Measurements from ENCODE around the gene P2RX6. TPM values are rescaled to one million over a fixed set of nuclear protein-coding genes. Genes with fewer than 3 reads are reported as not detected.

Gene P2RX6
- total and polyA plus RNA-seq, 9 of the 15 experiments (the other 6 are each of a cell fraction or from before 2014, with no cell fraction given) = 0.01 to 3.9 (median 1.5) TPM; not detected in 1

DNA sequence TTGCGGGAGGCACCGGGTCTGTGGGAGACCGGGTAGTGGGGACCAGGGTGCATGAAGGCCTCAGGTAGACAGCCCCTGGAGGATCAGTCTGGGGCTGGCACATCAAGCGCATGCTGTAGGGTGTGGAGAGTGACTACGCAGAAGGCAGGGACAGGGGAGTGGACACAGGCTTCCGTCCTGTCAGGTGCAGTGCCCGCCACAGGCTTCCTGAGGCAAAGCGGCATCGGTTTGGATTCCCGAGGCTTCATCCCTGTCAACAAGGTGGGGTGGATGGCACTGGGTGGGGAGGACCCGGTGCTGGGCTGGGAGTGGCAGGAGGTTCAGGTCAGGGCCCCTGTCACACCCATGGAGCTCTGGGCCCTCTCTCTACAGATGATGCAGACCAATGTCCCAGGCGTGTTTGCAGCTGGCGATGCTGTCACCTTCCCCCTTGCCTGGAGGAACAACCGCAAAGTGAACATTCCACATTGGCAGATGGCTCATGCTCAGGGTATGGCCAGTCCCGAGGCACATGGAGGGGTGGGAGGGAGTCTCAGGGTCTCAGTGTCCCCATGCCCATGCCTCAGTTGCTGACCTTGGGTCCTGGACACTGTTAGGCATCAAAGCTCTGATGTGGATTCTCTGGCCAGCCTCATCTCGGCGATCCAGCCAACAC lies 37.3 kb upstream of the P2RX6 start (continued):
- TF ChIP-seq, protein P1, sequence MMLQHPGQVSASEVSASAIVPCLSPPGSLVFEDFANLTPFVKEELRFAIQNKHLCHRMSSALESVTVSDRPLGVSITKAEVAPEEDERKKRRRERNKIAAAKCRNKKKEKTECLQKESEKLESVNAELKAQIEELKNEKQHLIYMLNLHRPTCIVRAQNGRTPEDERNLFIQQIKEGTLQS (IDR thresholded peaks at IDR 0.05) = no peak
- TF ChIP-seq, protein P1 (CRISPR knock-in tag; conservative IDR thresholded peaks at IDR 0.05) = 0 out of 2 replicates have a peak, but pooled peaks have one; percentile 5
- TF ChIP-seq GABPB2 (CRISPR knock-in tag; conservative IDR thresholded peaks at IDR 0.05) = 0 out of 2 replicates have a peak, but pooled peaks have one; percentile 58
- TF ChIP-seq, protein P2, sequence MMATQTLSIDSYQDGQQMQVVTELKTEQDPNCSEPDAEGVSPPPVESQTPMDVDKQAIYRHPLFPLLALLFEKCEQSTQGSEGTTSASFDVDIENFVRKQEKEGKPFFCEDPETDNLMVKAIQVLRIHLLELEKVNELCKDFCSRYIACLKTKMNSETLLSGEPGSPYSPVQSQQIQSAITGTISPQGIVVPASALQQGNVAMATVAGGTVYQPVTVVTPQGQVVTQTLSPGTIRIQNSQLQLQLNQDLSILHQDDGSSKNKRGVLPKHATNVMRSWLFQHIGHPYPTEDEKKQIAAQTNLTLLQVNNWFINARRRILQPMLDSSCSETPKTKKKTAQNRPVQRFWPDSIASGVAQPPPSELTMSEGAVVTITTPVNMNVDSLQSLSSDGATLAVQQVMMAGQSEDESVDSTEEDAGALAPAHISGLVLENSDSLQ (IDR thresholded peaks at IDR 0.05) = no peak
- TF ChIP-seq GTF2E2 (tag; IDR thresholded peaks at IDR 0.05) = no peak
- no peak for TF ChIP-seq ZNF41 (CRISPR knock-in tag; conservative IDR thresholded peaks at IDR 0.05)

DNA sequence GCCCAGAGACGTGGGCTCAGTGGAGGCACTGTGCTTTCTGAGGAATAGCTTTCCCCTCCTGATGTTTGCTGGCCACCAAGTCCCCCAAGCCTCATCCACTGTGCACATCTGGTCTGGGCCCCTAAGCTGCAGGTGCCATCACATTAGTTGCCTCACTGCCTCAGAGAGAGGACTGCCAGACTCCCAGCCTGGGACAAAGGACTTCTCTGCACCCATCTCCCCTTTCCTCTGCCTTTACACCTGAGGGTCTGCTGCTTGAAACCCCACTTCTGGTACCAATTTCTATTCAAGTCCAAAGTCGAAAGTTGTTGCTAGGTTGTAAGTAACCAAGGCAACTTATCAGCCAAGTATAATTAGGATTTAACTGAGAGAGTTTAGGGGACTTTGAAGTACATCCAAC lies 36.5 kb upstream of the P2RX6 start:
- in situ Hi-C loops (cut with MboI) = no loop called here
- no TSS peak for BruUV-seq (replicated peaks)
- TF ChIP-seq ZNF57 (CRISPR knock-in tag; IDR thresholded peaks at IDR 0.05) = no peak
- 0 out of 2 replicates have a peak, but pooled peaks have one; percentile 15 for TF ChIP-seq NFIX (CRISPR knock-in tag; IDR thresholded peaks at IDR 0.05; ENCODE audit: low read depth)
- TF ChIP-seq ATF1 (CRISPR knock-in tag; IDR thresholded peaks at IDR 0.05) = no peak
- no peak for TF ChIP-seq ATF1 (tag; IDR thresholded peaks at IDR 0.05)
- TF ChIP-seq, protein P3, sequence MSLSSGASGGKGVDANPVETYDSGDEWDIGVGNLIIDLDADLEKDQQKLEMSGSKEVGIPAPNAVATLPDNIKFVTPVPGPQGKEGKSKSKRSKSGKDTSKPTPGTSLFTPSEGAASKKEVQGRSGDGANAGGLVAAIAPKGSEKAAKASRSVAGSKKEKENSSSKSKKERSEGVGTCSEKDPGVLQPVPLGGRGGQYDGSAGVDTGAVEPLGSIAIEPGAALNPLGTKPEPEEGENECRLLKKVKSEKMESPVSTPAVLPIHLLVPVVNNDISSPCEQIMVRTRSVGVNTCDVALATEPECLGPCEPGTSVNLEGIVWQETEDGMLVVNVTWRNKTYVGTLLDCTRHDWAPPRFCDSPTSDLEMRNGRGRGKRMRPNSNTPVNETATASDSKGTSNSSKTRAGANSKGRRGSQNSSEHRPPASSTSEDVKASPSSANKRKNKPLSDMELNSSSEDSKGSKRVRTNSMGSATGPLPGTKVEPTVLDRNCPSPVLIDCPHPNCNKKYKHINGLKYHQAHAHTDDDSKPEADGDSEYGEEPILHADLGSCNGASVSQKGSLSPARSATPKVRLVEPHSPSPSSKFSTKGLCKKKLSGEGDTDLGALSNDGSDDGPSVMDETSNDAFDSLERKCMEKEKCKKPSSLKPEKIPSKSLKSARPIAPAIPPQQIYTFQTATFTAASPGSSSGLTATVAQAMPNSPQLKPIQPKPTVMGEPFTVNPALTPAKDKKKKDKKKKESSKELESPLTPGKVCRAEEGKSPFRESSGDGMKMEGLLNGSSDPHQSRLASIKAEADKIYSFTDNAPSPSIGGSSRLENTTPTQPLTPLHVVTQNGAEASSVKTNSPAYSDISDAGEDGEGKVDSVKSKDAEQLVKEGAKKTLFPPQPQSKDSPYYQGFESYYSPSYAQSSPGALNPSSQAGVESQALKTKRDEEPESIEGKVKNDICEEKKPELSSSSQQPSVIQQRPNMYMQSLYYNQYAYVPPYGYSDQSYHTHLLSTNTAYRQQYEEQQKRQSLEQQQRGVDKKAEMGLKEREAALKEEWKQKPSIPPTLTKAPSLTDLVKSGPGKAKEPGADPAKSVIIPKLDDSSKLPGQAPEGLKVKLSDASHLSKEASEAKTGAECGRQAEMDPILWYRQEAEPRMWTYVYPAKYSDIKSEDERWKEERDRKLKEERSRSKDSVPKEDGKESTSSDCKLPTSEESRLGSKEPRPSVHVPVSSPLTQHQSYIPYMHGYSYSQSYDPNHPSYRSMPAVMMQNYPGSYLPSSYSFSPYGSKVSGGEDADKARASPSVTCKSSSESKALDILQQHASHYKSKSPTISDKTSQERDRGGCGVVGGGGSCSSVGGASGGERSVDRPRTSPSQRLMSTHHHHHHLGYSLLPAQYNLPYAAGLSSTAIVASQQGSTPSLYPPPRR (CRISPR knock-in tag; IDR thresholded peaks at IDR 0.05; ENCODE audit: borderline replicate concordance) = no peak
- no peak for TF ChIP-seq ZBTB8A (IDR thresholded peaks at IDR 0.05; ENCODE audit: partially characterized antibody)

More for the DNA sequence above, 36.5 kb upstream of the P2RX6 start:
- peaks cover 11% of the 10 kb centered on the region for H3K9me3 ChIP-seq (replicated peaks; ENCODE audit: control insufficient read depth, insufficient read depth, low read depth, low read length)
- no peak overlapping the region for H2AFZ ChIP-seq (ENCODE audit: low read depth, low read length)
- CTCF ChIA-PET (ENCODE audit: low intra/inter-chr PET ratio) = no interaction called here
- intact Hi-C loops (cut with micrococcal nuclease) = no loop called here
- H3K79me2 ChIP-seq (ENCODE audit: control insufficient read depth, insufficient read depth, low read length) = peaks cover 21% of the 10 kb centered on the region
- FAIRE-seq (no peak), ATAC-seq (no peak), DNase-seq (ENCODE audit: extremely low read depth in 1 of 4, low spot score in 3 of 4) (no peak)
- no peaks in the 10 kb centered on the region; the same call in 1 of the 2 replicates for H4K20me1 ChIP-seq (replicated peaks; ENCODE audit: control insufficient read depth, insufficient read depth, low read length)
- POLR2A ChIA-PET = interaction anchor here (4.6 to 64.4 kb wide), 4 partner anchors 8 to 60 kb away, joined by 92 to 1556 read pairs (median 314); partner anchors contain the start of genes AIFM3, CRKL and THAP7
- H3K27ac ChIP-seq (ENCODE audit: extremely low read depth, low read depth, low read length) = no peak overlapping the region
- peaks cover 29 to 44% of the 10 kb centered on the region in 2 experiments; a peak in 4 of 5 replicates for H3K27me3 ChIP-seq (ENCODE audit: control insufficient read depth in 2 of 2, insufficient read depth in 2 of 2, low read length in 2 of 2)
- H3K9me1 ChIP-seq (ENCODE audit: control insufficient read depth, insufficient read depth, low read length) = peaks cover 5% of the 10 kb centered on the region
- H3K4me3 ChIP-seq = no peak overlapping the region
- WGBS (ENCODE audit: insufficient coverage, low coverage, missing lambda C conversion rate) = 6% methylated on average over 2 of the region's 2 CpGs
- no peak overlapping the region for H3K9ac ChIP-seq (ENCODE audit: insufficient read depth in 1 of 2, low read depth in 2 of 2, low read length in 2 of 2)
- no peak overlapping the region for H3K4me2 ChIP-seq (ENCODE audit: insufficient read depth, low read length)
- peaks cover 19 to 66% of the 10 kb centered on the region in 2 experiments for H3K4me1 ChIP-seq (replicated peaks in 1 of 2; ENCODE audit: control insufficient read depth in 2 of 2, insufficient read depth in 2 of 2, low read length in 2 of 2)
- peaks cover 5% of the 10 kb centered on the region; the same call in 2 of the 3 replicates for H3K36me3 ChIP-seq (ENCODE audit: control insufficient read depth, insufficient read depth, low read length)

Data from K562 (cell line).